Astrocyte (in vitro differentiated cells and primary cell): ENCODE data around the gene KRTAP9-7. TPM values are rescaled to one million over a fixed set of nuclear protein-coding genes. Genes with fewer than 3 reads are reported as not detected.

Source experiments
- DNase-seq: peaks from one replicate; pipeline ENCODE4 v3.0.0-alpha.2; 2010; ENCODE audit warnings: low read depth
- FAIRE-seq: peaks from 2 replicates; lab custom pipeline; 2011; peaks lifted over from hg19 to GRCh38; lab: Jason Lieb, UNC
- H2AFZ ChIP-seq: 2 replicates; pipeline ENCODE4 v1.6.0; 2012; ENCODE audit warnings: low read depth, low read length, inconsistent platforms
- H3K27ac ChIP-seq: 2 replicates; pipeline ENCODE4 v1.5.1; 2011; ENCODE audit warnings: low read depth, low read length, inconsistent platforms
- H3K27me3 ChIP-seq: 2 replicates; pipeline ENCODE4 v1.6.0; 2011; ENCODE audit warnings: low read length, inconsistent platforms; ENCODE audit not compliant: insufficient read depth
- H3K36me3 ChIP-seq: 2 replicates; pipeline ENCODE4 v1.5.1; 2011; ENCODE audit warnings: low read length, inconsistent platforms; ENCODE audit not compliant: insufficient read depth
- H3K4me1 ChIP-seq: 2 replicates; pipeline ENCODE4 v1.5.1; 2011; ENCODE audit warnings: low read length, inconsistent platforms; ENCODE audit not compliant: insufficient read depth
- H3K4me2 ChIP-seq: 2 replicates; pipeline ENCODE4 v1.6.0; 2012; ENCODE audit warnings: low read length, inconsistent platforms
- H3K4me3 ChIP-seq: 2 replicates; pipeline ENCODE4 v1.5.1; 2011; ENCODE audit warnings: low read depth, mild to moderate bottlenecking, low read length, inconsistent platforms; ENCODE audit not compliant: insufficient read depth
- H3K79me2 ChIP-seq: 2 replicates; pipeline ENCODE4 v1.6.0; 2012; ENCODE audit warnings: mild to moderate bottlenecking, low read length, inconsistent platforms; ENCODE audit not compliant: insufficient read depth
- H3K9ac ChIP-seq: 2 replicates; pipeline ENCODE4 v1.6.0; 2012; ENCODE audit warnings: mild to moderate bottlenecking, low read length, inconsistent platforms
- H3K9me3 ChIP-seq: 2 replicates; pipeline ENCODE4 v1.5.1; 2012; ENCODE audit warnings: low read depth, mild to moderate bottlenecking, low read length, inconsistent platforms; ENCODE audit not compliant: insufficient read depth
- H4K20me1 ChIP-seq: 2 replicates; pipeline ENCODE4 v1.6.0; 2012; ENCODE audit warnings: low read length, inconsistent platforms; ENCODE audit not compliant: insufficient read depth
- H3K27ac Mint-ChIP-seq: one replicate; pipeline ENCODE4 v1.8.0; 2021; ENCODE audit warnings: mild to moderate bottlenecking, mixed read lengths; ENCODE audit not compliant: unreplicated experiment
- H3K27me3 Mint-ChIP-seq: one replicate; pipeline ENCODE4 v1.8.0; 2021; ENCODE audit warnings: low read depth, mixed read lengths; ENCODE audit not compliant: unreplicated experiment
- H3K36me3 Mint-ChIP-seq: one replicate; pipeline ENCODE4 v1.8.0; 2021; ENCODE audit warnings: low read depth, mixed read lengths; ENCODE audit not compliant: unreplicated experiment
- H3K4me1 Mint-ChIP-seq: one replicate; pipeline ENCODE4 v1.8.0; 2021; ENCODE audit warnings: low read depth, mixed read lengths; ENCODE audit not compliant: unreplicated experiment
- H3K4me3 Mint-ChIP-seq: one replicate; pipeline ENCODE4 v1.8.0; 2021; ENCODE audit warnings: mild to moderate bottlenecking, moderate library complexity, mixed read lengths; ENCODE audit not compliant: unreplicated experiment
- H3K9me3 Mint-ChIP-seq: one replicate; pipeline ENCODE4 v1.8.0; 2021; ENCODE audit warnings: mild to moderate bottlenecking, mixed read lengths; ENCODE audit not compliant: unreplicated experiment
- EZH2 ChIP-seq: IDR thresholded peaks from 2 replicates; pipeline ENCODE4 v1.6.1; 2012; ENCODE audit warnings: mild to moderate bottlenecking, low read length, inconsistent platforms; ENCODE audit not compliant: insufficient read depth
- total RNA-seq: library from RNA; stranded (reverse); gene quantifications from 2 replicates; pipeline ENCODE4 v1.2.1, GENCODE V29; 2021
- TF ChIP-seq, protein P1 (sequence below): IDR thresholded peaks from 2 replicates; pipeline ENCODE4 v1.5.1; 2011; ENCODE audit warnings: low read depth, mild to moderate bottlenecking, inconsistent platforms, low read length, moderate library complexity; ENCODE audit not compliant: insufficient read depth

The KRTAP9-7 gene
- total RNA-seq, 1 donor from 2014 or later: not detected

DNA sequence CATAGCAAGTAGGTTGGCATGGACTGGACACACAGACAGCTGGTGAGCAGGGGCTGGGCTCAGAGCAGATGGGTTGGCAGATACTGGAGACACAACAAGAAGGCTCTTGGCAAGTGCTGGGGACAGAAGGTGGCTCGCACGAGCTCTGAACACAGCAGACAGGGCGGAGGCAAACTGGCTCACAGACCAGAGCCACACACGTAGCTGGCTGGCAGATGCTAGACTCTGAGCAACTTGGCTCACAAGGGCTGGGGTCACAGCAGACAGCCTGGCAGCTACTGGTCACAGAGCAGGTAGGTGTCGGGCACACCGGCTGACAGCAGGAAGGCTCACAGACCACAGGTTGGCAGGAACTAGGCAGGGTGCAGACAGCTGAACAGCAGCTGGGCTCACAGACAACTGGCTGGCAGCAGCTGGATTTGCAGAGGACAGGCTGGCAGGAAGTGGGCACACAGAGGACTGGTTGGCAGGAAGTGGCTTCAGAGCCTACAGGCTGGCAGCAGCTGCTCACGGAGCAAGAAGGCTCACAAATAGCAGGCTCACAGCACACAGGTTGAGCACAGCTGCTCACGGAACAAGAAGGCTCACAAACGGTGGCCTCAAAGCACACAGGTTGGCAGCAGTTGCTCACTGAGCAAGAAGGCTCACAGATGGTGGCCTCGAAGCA, 32.9 kb downstream of the KRTAP9-7 start:
- Histone ChIP-seq H3K27ac (no peak overlapping the region), H3K9ac (no peak overlapping the region), H3K27me3 (no peaks in the 10 kb centered on the region), H3K9me3 (no peaks in the 10 kb centered on the region), H4K20me1 (no peaks in the 10 kb centered on the region), H3K79me2 (no peaks in the 10 kb centered on the region), H3K36me3 (no peaks in the 10 kb centered on the region), H3K4me2 (peak overlapping the region; percentile 54), H3K4me3 (peak overlapping the region; percentile 21), H3K4me1 (peaks cover 16% of the 10 kb centered on the region), H2AFZ (peak overlapping the region; percentile 57)
- Mint-ChIP-seq H3K27me3 (peaks cover 40% of the 10 kb centered on the region), H3K4me1 (no peaks in the 10 kb centered on the region), H3K4me3 (no peak overlapping the region), H3K9me3 (peaks cover 8% of the 10 kb centered on the region), H3K36me3 (no peaks in the 10 kb centered on the region), H3K27ac (no peak overlapping the region)
- TF ChIP-seq, protein P1, sequence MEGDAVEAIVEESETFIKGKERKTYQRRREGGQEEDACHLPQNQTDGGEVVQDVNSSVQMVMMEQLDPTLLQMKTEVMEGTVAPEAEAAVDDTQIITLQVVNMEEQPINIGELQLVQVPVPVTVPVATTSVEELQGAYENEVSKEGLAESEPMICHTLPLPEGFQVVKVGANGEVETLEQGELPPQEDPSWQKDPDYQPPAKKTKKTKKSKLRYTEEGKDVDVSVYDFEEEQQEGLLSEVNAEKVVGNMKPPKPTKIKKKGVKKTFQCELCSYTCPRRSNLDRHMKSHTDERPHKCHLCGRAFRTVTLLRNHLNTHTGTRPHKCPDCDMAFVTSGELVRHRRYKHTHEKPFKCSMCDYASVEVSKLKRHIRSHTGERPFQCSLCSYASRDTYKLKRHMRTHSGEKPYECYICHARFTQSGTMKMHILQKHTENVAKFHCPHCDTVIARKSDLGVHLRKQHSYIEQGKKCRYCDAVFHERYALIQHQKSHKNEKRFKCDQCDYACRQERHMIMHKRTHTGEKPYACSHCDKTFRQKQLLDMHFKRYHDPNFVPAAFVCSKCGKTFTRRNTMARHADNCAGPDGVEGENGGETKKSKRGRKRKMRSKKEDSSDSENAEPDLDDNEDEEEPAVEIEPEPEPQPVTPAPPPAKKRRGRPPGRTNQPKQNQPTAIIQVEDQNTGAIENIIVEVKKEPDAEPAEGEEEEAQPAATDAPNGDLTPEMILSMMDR: no peak
- no peak for TF ChIP-seq EZH2
- no peak for FAIRE-seq
- no peak for DNase-seq

DNA sequence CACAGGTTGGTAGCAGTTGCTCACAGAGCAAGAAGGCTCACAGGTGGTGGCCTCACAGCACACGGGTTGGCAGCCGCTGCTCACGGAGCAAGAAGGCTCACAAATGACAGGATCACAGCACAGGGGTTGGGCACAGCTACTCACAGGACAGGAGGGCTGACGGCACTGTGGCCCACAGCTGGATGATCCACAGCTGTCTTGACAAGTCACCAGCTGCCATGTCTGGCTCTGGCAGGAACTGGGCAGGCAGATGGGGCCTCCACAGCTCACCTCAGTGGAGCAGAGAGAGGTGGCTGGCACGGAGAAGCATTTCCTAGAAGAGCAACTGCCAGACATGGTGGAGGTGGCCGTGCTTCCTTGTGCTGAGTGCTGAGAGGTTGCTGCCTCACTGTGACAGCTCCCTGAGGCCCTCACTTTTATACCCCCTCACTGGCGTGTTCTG, 33.4 kb downstream of the KRTAP9-7 start, which contains the start of gene KRTAP16-1:
TSS of gene KRTAP16-1 (minus strand) at position 392 of the 442 bp plus-strand sequence. CDS start at position 336, 56 bp downstream.
- no peak within 1 kb of the TSS for H3K4me3 Mint-ChIP-seq
- no peak for TF ChIP-seq EZH2
- TF ChIP-seq, protein P1: no peak
- Histone ChIP-seq H3K36me3 (no peaks in the 10 kb centered on the region), H4K20me1 (no peaks in the 10 kb centered on the region), H3K79me2 (no peaks in the 10 kb centered on the region), H3K4me2 (peak within 1 kb of the TSS; percentile 54), H3K27ac (no peak within 1 kb of the TSS), H3K9me3 (no peaks in the 10 kb centered on the region), H3K9ac (no peak within 1 kb of the TSS), H3K27me3 (no peaks in the 10 kb centered on the region), H2AFZ (peak within 1 kb of the TSS; percentile 57), H3K4me3 (no peak within 1 kb of the TSS), H3K4me1 (peaks cover 16% of the 10 kb centered on the region)
- DNase-seq (no peak), FAIRE-seq (no peak)
- no peaks in the 10 kb centered on the region for H3K4me1 Mint-ChIP-seq
- H3K9me3 Mint-ChIP-seq: peaks cover 8% of the 10 kb centered on the region
- H3K27me3 Mint-ChIP-seq: peaks cover 40% of the 10 kb centered on the region
- H3K36me3 Mint-ChIP-seq: no peaks in the 10 kb centered on the region
- no peak within 1 kb of the TSS for H3K27ac Mint-ChIP-seq

DNA sequence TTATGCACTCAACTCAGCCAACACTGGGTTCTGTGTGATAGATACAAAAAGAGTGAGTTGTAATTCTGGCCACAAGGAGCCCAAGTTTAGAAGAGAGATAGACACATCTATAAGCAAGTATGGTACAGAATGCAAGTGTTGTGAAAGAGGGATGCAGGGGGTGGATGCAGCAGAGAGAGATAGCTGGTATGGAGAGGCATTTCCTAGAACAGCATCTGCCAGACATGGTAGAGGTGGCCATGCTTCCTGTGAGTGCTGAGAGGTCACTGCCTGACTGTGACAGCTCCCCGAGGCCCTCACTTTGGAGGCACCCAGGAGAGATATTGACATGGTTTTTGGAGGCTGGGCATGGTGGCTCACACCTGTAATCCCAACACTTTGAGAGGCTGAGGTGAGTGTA, 35.6 kb downstream of the KRTAP9-7 start:
- Histone ChIP-seq H4K20me1 (no peaks in the 10 kb centered on the region), H3K4me2 (no peak overlapping the region)

More for the DNA sequence above, 35.6 kb downstream of the KRTAP9-7 start:
- DNase-seq: no peak
- Histone ChIP-seq H3K79me2 (no peaks in the 10 kb centered on the region), H3K27ac (no peak overlapping the region), H2AFZ (no peak overlapping the region), H3K9ac (no peak overlapping the region), H3K36me3 (no peaks in the 10 kb centered on the region), H3K9me3 (no peaks in the 10 kb centered on the region), H3K4me1 (peaks cover 16% of the 10 kb centered on the region), H3K27me3 (no peaks in the 10 kb centered on the region), H3K4me3 (no peak overlapping the region)
- H3K36me3 Mint-ChIP-seq: no peaks in the 10 kb centered on the region
- TF ChIP-seq, protein P1: no peak
- TF ChIP-seq EZH2: no peak
- H3K4me3 Mint-ChIP-seq: no peak overlapping the region
- FAIRE-seq: no peak
- peaks cover 8% of the 10 kb centered on the region for H3K9me3 Mint-ChIP-seq
- no peak overlapping the region for H3K27ac Mint-ChIP-seq
- peaks cover 49% of the 10 kb centered on the region for H3K27me3 Mint-ChIP-seq
- no peaks in the 10 kb centered on the region for H3K4me1 Mint-ChIP-seq
